ENCODE results near the gene ARHGAP29.

Gene ARHGAP29

GRCh38 chr1:94265011-94265422 is 27.6 kb upstream of the ARHGAP29 start:
- DNase-seq (ENCODE audit: low read depth): no peak

GRCh38 chr1:94260635-94261387 is 23.4 kb upstream of the ARHGAP29 start:
- DNase-seq (ENCODE audit: low read depth): no peak

- peak; percentile 61 for DNase-seq (ENCODE audit: low read depth)
These were observed 22.4 kb upstream of the ARHGAP29 start for GRCh38 chr1:94259635-94260289.

- peak; percentile 90 for DNase-seq (ENCODE audit: low read depth)
These were observed 21.5 kb upstream of the ARHGAP29 start for GRCh38 chr1:94258873-94259331.

DNA sequence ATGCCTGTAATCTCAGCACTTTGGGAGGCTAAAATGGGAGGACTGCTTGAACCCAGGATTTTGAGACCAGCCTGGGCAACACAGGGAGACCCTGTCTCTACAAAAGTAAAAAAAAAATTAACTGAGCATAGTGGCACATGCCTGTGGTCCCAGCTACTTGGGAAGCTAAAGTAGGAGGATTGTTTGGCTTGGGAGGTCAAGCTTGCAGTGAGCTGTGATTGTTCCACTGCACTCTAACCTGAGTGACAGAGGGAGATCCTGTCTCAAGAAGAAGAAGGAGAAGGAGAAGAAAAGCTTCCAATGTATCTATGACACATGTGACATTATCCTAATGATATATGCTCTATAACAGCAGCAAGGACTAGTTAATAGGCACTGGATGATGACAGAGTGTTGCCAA is 20.1 kb upstream of the ARHGAP29 start:
- no peak for DNase-seq (ENCODE audit: low read depth)

GRCh38 chr1:94255476-94255875 is 18.1 kb upstream of the ARHGAP29 start:
- no peak for DNase-seq (ENCODE audit: low read depth)

GRCh38 chr1:94254073-94254810 is 16.9 kb upstream of the ARHGAP29 start:
- DNase-seq (ENCODE audit: low read depth): no peak

DNA sequence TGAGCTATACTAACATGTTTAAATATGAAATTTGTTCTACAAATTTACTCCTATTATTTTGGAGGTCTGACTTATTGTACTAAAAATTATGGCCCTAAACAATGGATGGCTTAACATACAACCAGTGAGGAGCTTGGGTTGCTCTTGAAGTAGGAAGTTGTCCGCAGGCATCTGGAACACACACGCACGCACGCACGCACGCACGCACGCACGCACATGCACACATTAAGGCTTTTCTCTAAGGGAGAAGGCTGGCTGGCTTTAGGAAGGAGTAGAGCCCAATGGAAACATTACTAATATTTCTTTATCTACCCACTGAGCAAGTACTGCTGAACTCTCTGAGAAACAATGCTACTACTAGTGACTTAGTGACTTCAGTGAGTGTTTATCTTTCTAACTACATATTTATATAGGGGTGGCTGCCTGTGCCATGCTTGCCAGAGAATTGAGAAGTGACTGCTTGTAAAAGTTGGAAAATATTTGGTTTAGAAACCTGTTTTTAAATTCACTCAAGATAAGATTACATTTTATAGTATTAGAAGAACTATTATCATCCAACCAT is 16.2 kb upstream of the ARHGAP29 start:
- DNase-seq (ENCODE audit: low read depth): no peak

DNA sequence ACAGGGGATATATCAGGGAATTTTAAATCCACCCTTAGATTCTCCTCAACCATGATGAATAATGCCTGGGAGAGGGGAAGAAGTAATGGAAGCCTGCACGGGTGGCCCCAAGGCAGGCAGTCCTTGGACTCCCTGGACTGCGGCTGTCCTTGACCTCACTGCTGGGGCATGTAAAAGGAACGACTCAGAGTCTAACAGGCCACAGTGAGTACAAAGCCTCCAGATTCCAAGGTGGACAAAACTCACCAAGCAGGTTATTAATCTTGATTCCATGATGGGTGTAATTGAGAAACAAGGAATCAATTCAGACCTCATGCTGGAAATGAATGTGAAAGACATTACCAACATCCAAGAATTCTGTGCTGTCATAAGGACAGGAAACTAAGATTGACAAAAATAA is 13.0 kb upstream of the ARHGAP29 start:
- no peak for DNase-seq (ENCODE audit: low read depth)

DNA sequence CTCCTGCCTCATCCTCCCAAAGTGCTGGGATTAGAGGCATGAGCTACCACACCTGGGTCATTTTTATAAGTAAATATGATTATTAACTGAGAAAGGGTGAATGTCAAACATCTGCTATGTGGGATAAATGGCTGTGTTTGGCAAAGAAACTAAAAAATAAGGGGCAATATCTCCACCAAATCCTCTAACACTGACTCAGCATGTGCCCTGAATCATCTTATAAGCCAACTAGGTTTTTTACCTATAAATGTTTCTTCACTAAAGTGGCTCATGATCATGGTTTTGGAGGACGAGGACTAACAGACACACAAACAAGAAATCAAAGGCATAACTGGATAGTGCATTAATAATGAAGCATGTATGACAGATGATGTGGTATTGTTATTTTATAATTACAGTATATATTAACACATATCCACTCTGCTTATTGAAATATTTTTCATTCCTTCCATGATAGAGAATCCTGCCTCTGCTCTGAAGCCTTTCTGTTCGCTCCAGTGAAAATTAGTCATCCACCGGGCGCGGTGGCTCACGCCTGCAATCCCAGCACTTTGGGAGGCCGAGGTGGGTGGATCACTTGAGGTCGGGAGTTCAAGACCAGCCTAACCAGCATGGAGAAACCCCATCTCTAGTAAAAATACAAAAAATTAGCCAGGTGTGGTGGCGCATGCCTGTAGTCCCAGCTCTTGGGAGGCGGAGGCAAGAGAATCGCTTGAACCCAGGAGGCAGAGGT is 11.7 kb upstream of the ARHGAP29 start:
- DNase-seq (ENCODE audit: low read depth): no peak

GRCh38 chr1:94247138-94248094 is 10.0 kb upstream of the ARHGAP29 start:
- DNase-seq (ENCODE audit: low read depth): no peak

GRCh38 chr1:94246692-94247137 is 9.3 kb upstream of the ARHGAP29 start:
- no peak for DNase-seq (ENCODE audit: low read depth)

GRCh38 chr1:94245747-94246438 is 8.5 kb upstream of the ARHGAP29 start:
- DNase-seq (ENCODE audit: low read depth): no peak

DNA sequence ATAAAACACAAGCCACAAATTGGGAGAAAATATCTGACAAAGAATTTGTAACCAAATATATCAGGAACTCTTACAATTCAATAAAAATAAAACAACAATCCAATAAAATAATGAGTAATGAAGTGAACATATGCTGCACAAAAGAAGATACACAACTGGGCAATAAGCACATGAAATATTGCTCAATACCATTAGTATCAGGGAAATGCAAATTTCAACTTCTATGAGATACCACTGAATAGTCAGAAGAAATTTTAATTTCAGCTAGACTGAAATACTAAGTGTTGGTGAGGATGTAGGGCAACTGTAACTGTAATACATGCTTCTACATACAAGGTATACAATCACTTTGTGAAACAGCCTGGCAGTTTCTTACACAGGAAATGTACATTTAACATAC is 7.4 kb upstream of the ARHGAP29 start:
- DNase-seq (ENCODE audit: low read depth): no peak

DNA sequence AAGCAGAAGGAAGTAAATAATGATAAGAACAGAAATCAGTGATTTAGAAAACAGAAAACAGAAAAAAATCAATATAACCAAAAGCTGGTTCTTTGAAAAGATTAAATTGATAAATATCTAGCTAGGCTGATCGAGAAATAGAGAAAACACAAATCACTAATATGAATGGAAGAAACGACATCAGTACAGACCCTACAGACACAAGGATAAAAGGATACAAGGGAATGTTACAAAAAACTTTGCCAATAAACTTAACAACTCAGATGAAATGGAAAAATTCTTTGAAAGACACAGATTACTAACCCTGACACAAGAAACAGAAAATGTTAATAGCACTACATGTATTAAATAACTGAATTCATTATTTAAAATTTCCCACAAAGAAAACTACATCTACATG is 6.3 kb upstream of the ARHGAP29 start:
- DNase-seq (ENCODE audit: low read depth): no peak

- no peak for DNase-seq (ENCODE audit: low read depth)
These were observed 3.4 kb upstream of the ARHGAP29 start for GRCh38 chr1:94240822-94241221.

DNA sequence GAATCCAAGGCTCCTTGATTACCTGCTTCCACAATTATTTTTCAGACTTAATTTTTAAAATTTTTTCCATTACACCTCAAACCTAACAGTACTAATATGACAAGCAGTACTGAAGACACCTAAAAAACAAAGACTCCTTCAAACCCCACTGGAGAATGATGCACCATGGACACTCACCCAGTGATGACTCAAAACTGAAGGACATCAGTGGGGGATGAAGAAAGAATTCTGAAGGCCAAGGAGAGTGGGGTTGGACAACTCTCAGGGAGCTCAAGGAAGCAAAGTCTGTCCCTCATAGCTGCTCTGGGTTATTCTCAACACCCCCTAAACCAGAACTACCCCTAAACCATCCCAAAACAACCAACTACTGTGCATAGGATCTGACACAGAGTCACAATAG is 2.4 kb upstream of the ARHGAP29 start:
- no peak for DNase-seq (ENCODE audit: low read depth)

- no peak for DNase-seq (ENCODE audit: low read depth)
These were observed 1.7 kb upstream of the ARHGAP29 start for GRCh38 chr1:94239051-94239450.

DNA sequence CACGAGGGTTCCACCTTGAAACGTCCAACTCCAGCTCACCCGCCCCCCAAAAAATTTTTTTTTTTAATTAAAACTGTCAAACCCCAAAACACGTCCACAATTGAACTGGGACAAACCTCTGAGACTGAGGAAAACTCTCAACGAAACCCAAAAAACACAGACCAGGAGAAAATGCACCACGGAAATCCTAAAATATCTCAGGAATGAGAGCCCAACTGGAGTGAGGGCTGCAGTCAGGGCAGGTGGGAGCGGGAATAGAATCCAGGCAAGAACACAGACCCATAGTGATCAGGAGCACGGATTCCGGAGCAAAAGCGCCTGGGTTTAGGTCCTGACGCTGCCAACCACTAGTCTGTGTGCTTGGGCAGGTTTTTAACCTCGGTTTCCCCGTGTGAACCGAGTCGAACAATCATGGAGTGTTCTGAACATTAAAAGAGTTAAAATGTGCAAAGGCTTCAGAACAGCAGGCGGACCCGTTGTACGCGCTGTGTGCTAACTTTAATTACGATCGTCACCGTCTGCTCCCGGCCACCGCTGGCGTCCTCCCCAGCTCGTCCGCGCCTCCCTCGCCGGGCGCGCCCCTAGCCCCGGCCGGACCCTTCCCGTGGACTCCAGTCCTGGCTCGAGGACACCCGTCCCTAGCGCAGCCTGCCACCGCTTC is 624 bp downstream of the ARHGAP29 start:
- no peak for DNase-seq (ENCODE audit: low read depth)
